Stomach (tissue), 9 donors: ENCODE results near the gene PEPD. TPM values are rescaled to one million over a fixed set of nuclear protein-coding genes. Genes with fewer than 3 reads are reported as not detected.

Experiments used
- DNase-seq, 2 donors: peaks; one replicate each; pipeline versions ENCODE4 v3.0.0 to v3.0.0-alpha.2; 2013 to 2019
- H3K27ac ChIP-seq, 5 donors: fragments of 200-600 bp in 4 of 5; sonication (generic) in 4 of 5; one replicate each; pipeline ENCODE4 v1.5.1; 2013 to 2019; ENCODE audit warnings: mild to moderate bottlenecking in 1 of 5, moderate library complexity in 1 of 5
- H3K27me3 ChIP-seq, 3 donors: fragments of 200-600 bp; sonication (generic); one replicate each; pipeline ENCODE4 v1.5.1; 2017 to 2019; ENCODE audit warnings: mixed run types in 1 of 3
- H3K36me3 ChIP-seq, 4 donors: fragments of 200-600 bp; sonication (generic); 1 replicate in 3 of 4; 2 replicates in 1 of 4; pipeline ENCODE4 v1.5.1; 2016 to 2019
- H3K4me1 ChIP-seq, 4 donors: fragments of 200-600 bp; sonication (generic); one replicate each; pipeline ENCODE4 v1.5.1; 2016 to 2019
- H3K4me3 ChIP-seq, 4 donors: fragments of 200-600 bp; sonication (generic) in 3 of 4; one replicate each; pipeline ENCODE4 v1.5.1; 2016 to 2019; ENCODE audit warnings: mild to moderate bottlenecking in 1 of 4
- H3K9me3 ChIP-seq, 4 donors: fragments of 200-600 bp; sonication (generic); one replicate each; pipeline ENCODE4 v1.5.1; 2016 to 2019
- EP300 ChIP-seq: sonication (generic); formaldehyde crosslinking; IDR thresholded peaks from one replicate; pipeline ENCODE4 v1.6.1; 2017; ENCODE audit warnings: antibody characterized with exemption
- POLR2A ChIP-seq, 4 donors: fragments of 450-650 bp; IDR thresholded peaks; one replicate each; pipeline ENCODE4 v1.6.1; 2016; ENCODE audit warnings: antibody characterized with exemption in 4 of 4, control low read depth in 2 of 4, mild to moderate bottlenecking in 1 of 4, moderate library complexity in 1 of 4
- POLR2AphosphoS5 ChIP-seq, 3 donors: sonication (generic); formaldehyde crosslinking; IDR thresholded peaks; one replicate each; pipeline ENCODE4 v1.6.1; 2016; ENCODE audit warnings: antibody characterized with exemption in 3 of 3
- WGBS, 5 donors: extraction: QIAGEN DNeasy Blood & Tissue Kit in 3 of 5; methylation state at CpG; one replicate each; pipeline versions ENCODE4 v1.1.5 to v1.1.7; 2013 to 2018; 5-methylcytosine and 5-hydroxymethylcytosine counted together
- intact Hi-C: fragments of 100-400 bp; cut with DNase I; formaldehyde crosslinking; loops from one replicate; pipeline ENCODE4 v1.15.1; 2023; ENCODE audit warnings: low total_unique reads
- polyA plus RNA-seq, 3 donors: library from polyadenylated mRNA; stranded (reverse); fragments of 200-250 nt; gene quantifications; one replicate each; pipeline ENCODE4 v1.2.3, GENCODE V29; 2013
- total RNA-seq, 5 donors: library from RNA; depleted of rRNA; stranded (reverse); fragments of >200 nt; gene quantifications; one replicate each; pipeline versions ENCODE4 v1.1.0 to v1.2.3, GENCODE V29; 2014 to 2016
- TF ChIP-seq, protein P1 (sequence below), 7 experiments: fragments of 450-650 bp in 4 of 7; fragments of 200-600 bp in 3 of 7; sonication (generic) in 3 of 7; IDR thresholded peaks; one replicate each; pipeline ENCODE4 v1.5.1; 2016 to 2019; ENCODE audit warnings: antibody characterized with exemption in 7 of 7, control low read depth in 2 of 7, mild to moderate bottlenecking in 1 of 7
- donor health status: healthy with polysubstance abuse.
- donor health status: Bipolar disorder and iron deficiency.
- donor health status: healthy.

Gene PEPD
- total and polyA plus RNA-seq, 8 donors: 8.8 to 99.4 (median 42.7) TPM

DNA sequence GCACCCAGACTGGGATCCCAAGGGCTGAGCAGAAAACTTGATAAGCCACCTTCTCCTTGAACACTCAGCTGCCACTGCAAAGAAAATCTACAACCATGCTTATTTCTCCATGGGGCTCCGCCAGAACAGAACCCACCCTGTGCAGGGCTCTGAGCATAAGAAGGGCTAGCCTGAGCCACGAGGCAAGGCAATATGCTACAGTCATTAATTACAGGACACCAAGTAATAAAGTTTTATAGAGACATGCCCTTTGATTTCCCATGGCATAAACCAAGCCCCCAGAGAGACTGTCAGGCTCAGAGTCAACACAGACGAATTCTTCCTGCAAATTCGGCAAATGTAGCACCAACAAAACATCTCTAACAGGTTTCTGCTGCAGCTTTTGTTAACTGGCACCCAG is 5.7 kb downstream of the PEPD start:
- Histone ChIP-seq H3K4me1 (peaks cover 7 to 21% (median 12%) of the 10 kb centered on the region in 4 donors), H3K9me3 (no peaks in the 10 kb centered on the region), H3K4me3 (no peak overlapping the region), H3K36me3 (peaks cover 0 to 22% (median 17%) of the 10 kb centered on the region in 4 donors), H3K27ac (no peak overlapping the region), H3K27me3 (no peaks in the 10 kb centered on the region)
- intact Hi-C loops: no loop called here
- whole genome bisulfite sequencing, 5 donors: 64 to 83% (median 76%) methylated on average over 4 of the region's 4 CpGs
- TF ChIP-seq POLR2AphosphoS5 (IDR thresholded peaks at IDR 0.05) (no peak), POLR2A (IDR thresholded peaks at IDR 0.05) (no peak), EP300 (no peak)
- TF ChIP-seq, protein P1, sequence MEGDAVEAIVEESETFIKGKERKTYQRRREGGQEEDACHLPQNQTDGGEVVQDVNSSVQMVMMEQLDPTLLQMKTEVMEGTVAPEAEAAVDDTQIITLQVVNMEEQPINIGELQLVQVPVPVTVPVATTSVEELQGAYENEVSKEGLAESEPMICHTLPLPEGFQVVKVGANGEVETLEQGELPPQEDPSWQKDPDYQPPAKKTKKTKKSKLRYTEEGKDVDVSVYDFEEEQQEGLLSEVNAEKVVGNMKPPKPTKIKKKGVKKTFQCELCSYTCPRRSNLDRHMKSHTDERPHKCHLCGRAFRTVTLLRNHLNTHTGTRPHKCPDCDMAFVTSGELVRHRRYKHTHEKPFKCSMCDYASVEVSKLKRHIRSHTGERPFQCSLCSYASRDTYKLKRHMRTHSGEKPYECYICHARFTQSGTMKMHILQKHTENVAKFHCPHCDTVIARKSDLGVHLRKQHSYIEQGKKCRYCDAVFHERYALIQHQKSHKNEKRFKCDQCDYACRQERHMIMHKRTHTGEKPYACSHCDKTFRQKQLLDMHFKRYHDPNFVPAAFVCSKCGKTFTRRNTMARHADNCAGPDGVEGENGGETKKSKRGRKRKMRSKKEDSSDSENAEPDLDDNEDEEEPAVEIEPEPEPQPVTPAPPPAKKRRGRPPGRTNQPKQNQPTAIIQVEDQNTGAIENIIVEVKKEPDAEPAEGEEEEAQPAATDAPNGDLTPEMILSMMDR (IDR thresholded peaks at IDR 0.05): no peak
- DNase-seq: no peak

DNA sequence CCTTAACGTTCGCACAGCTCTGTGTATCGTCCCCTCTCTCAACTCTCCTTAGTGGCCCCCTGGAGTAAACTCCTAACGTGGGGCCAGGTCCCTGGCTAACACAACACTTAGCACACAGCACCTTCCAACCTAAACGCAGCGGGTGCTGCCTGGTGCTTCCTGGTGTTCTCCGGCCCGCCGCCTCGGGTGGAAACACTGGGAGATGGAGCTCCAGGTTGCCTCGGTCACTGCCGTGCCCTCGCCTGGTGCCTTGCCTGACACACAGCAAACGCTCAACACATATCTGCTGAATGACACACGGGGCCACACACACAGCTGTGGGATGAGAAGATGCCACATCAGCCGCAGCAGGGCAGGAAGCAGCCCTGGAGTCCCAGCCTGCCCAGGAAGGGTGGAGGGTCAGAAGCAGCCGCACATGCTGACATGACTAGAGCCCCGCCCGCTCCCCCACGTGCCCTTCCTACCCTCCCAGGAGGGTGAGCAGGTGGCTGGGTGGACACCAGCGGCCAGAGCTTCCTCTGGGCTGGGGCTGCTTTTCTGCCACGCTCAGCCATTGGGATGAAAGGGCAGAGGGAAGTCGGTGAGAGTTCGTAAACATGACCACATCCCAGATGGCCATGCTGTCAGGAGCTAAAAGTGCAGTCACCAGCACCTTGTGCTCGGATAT is 6.6 kb downstream of the PEPD start:
- Histone ChIP-seq H3K9me3 (no peaks in the 10 kb centered on the region), H3K36me3 (peaks cover 0 to 31% (median 26%) of the 10 kb centered on the region in 4 donors), H3K27ac (no peak overlapping the region), H3K27me3 (no peaks in the 10 kb centered on the region), H3K4me3 (no peak overlapping the region), H3K4me1 (peaks cover 0 to 15% (median 6%) of the 10 kb centered on the region in 4 donors)
- TF ChIP-seq POLR2A (IDR thresholded peaks at IDR 0.05): no peak
- 71 to 81% (median 75%) methylated on average over 22 to 25 of the region's 25 CpGs for WGBS, 5 donors
- intact Hi-C loops: no loop called here
- DNase-seq: peak in 1 of 2 donors; percentile 34

DNA sequence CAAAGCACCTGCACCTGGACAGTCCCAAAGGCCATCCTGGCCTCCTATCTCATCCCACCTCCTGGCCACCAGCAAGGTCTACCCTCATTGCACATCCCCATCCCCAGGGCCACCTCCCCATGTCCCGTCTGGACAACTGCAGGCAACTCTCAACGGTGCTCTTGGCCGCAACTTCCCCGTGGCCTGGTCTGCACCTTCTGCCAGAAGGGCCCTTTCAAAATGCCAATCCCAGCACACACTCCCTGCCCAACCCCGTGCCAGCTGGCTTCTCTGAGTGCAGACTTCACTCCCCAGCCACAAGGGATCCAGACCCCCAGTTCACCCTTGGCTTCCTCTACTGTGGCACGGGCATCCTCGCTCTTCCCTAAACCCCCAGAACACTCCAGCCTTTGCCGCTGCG is 8.2 kb downstream of the PEPD start:
- Histone ChIP-seq H3K4me3 (no peak overlapping the region), H3K4me1 (peaks cover 0 to 28% (median 11%) of the 10 kb centered on the region in 4 donors), H3K36me3 (peaks cover 0 to 47% (median 41%) of the 10 kb centered on the region in 4 donors), H3K27me3 (no peaks in the 10 kb centered on the region), H3K27ac (no peak overlapping the region), H3K9me3 (no peaks in the 10 kb centered on the region)
- DNase-seq: no peak
- TF ChIP-seq, protein P1 (IDR thresholded peaks at IDR 0.05): no peak
- TF ChIP-seq EP300 (no peak), POLR2AphosphoS5 (IDR thresholded peaks at IDR 0.05) (no peak), POLR2A (IDR thresholded peaks at IDR 0.05) (no peak)
- WGBS, 5 donors: 92 to 96% (median 94%) methylated on average over 9 of the region's 9 CpGs
- intact Hi-C loops: no loop called here

DNA sequence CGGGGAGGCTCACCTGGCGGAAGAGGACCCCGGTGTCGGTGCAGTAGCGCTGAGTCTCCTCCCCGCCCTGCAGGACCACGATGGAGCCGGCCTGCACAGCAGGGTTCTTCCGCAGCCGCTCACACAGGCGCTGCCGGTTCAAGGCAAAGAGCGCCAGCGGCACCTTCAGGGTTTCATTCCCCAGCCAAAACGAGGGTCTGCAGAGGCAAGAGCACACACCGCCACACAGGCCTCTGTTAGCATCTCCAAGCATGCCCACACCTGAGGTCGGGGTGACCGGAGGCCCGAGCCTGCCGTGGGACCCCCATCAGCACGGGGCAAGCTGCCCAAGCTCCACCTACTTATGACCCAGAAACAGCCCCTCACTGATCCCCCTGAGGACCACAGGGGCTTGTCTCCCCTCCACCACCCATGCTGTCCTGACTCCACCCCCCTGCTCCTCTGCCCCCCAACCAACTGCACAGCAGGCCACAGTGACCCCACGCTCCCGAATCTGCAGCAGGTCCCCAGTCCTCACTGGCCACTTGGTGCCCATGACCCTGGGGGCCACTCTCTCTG is 8.9 kb downstream of the PEPD start:
- Histone ChIP-seq H3K9me3 (no peaks in the 10 kb centered on the region), H3K27ac (no peak overlapping the region), H3K4me1 (peaks cover 0 to 28% (median 15%) of the 10 kb centered on the region in 4 donors), H3K4me3 (no peak overlapping the region), H3K36me3 (peaks cover 0 to 55% (median 44%) of the 10 kb centered on the region in 4 donors), H3K27me3 (no peaks in the 10 kb centered on the region)
- intact Hi-C loops: no loop called here
- DNase-seq: no peak
- WGBS, 5 donors: 91 to 99% (median 95%) methylated on average over 14 to 23 of the region's 23 CpGs
- TF ChIP-seq POLR2A (IDR thresholded peaks at IDR 0.05) (no peak), EP300 (no peak), POLR2AphosphoS5 (IDR thresholded peaks at IDR 0.05) (no peak)
- TF ChIP-seq, protein P1 (IDR thresholded peaks at IDR 0.05): no peak

DNA sequence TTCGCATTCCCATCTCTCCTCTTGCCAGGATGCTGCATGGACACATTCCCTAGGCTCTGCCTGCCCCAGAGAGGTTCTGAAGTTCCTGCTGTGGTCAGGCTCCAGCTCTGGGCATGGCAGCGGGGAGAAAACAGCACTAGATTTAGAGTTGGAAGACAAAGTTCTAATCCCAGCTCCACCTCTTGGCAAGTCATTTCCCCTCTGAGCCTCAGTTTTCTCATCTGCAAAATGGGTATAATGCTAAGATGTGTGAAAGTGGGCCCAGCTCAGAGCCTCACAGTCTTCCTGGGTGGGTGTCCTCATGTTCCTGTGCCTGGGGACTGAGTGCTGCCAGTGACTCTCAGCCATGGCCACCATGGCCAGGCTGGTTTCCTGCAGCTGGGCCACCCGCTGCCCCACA is 9.6 kb downstream of the PEPD start:
- TF ChIP-seq EP300 (no peak), POLR2AphosphoS5 (IDR thresholded peaks at IDR 0.05) (no peak), POLR2A (IDR thresholded peaks at IDR 0.05) (no peak)
- TF ChIP-seq, protein P1 (IDR thresholded peaks at IDR 0.05): no peak
- no peaks in the 10 kb centered on the region for H3K9me3 ChIP-seq
- H3K4me3 ChIP-seq: no peak overlapping the region
- H3K4me1 ChIP-seq: peaks cover 0 to 28% (median 17%) of the 10 kb centered on the region in 4 donors
- H3K27ac ChIP-seq: no peak overlapping the region
- peaks cover 0 to 55% (median 45%) of the 10 kb centered on the region in 4 donors for H3K36me3 ChIP-seq
- intact Hi-C loops: no loop called here
- 92 to 99% (median 96%) methylated on average over 3 of the region's 3 CpGs for WGBS, 5 donors
- H3K27me3 ChIP-seq: no peaks in the 10 kb centered on the region
- DNase-seq: no peak
